HepG2 (cell line): ENCODE results near the gene ESM1.
"Not testable (repeated sequence)": the region's sequence is repeated elsewhere in the genome, so short reads cannot be mapped to it uniquely, and the experiment has no call there.

Experiments
- FOSL1 ChIP-seq: sonication (generic); formaldehyde crosslinking; IDR thresholded peaks from 2 replicates; pipeline ENCODE4 v1.9.0; 2021; ENCODE audit warnings: missing genetic modification reagents, borderline replicate concordance
- KAT7 ChIP-seq: IDR thresholded peaks from 2 replicates; pipeline ENCODE4 v1.6.1; 2018; ENCODE audit warnings: borderline replicate concordance, missing compliant biosample characterization
- MTF2 ChIP-seq: sonication (generic); formaldehyde crosslinking; IDR thresholded peaks from 2 replicates; pipeline ENCODE4 v1.5.0; 2020; ENCODE audit warnings: missing genetic modification reagents, borderline replicate concordance
- ZNF777 ChIP-seq: sonication (generic); formaldehyde crosslinking; IDR thresholded peaks from 2 replicates; pipeline ENCODE4 v1.4.0; 2020; ENCODE audit warnings: missing genetic modification reagents

DNA sequence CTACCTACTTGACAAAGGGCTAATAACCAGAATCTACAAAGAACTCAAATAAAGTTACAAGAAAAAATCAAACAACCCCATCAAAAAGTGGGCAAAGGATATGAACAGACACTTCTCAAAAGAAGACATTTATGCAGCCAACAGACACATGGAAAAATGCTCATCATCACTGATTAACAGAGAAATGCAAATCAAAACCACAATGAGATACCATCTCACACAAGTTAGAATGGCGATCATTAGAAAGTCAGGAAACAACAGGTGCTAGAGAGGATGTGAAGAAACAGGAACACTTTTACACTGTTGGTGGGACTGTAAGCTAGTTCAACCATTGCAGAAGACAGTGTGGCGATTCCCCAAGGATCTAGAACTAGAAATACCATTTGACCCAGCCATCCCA lies 16.8 kb upstream of the ESM1 start:
- TF ChIP-seq ZNF777 (CRISPR knock-in tag); MTF2; KAT7 (CRISPR knock-in tag); FOSL1 (CRISPR knock-in tag): not testable (repeated sequence)
